HepG2 (cell line): Measurements from ENCODE around the gene F7. TPM values are rescaled to one million over a fixed set of nuclear protein-coding genes. Genes with fewer than 3 reads are reported as not detected.
A peak's percentile ranks its signal among the peaks of the same experiment; 100 is the strongest.

ENCODE experiments used
- AFF4 ChIP-seq: sonication (generic); formaldehyde crosslinking; IDR thresholded peaks from 2 replicates; pipeline ENCODE4 v1.4.0; 2020; ENCODE audit warnings: missing genetic modification reagents
- CBFB ChIP-seq: sonication (generic); formaldehyde crosslinking; IDR thresholded peaks from 2 replicates; pipeline ENCODE4 v1.4.0; 2020; ENCODE audit warnings: missing genetic modification reagents
- CHCHD3 ChIP-seq: sonication (generic); formaldehyde crosslinking; IDR thresholded peaks from 2 replicates; pipeline ENCODE4 v1.8.0; 2022; ENCODE audit warnings: mild to moderate bottlenecking, missing genetic modification reagents, moderate library complexity
- EEA1 ChIP-seq: sonication (generic); formaldehyde crosslinking; IDR thresholded peaks from 2 replicates; pipeline ENCODE4 v1.5.1; 2020; ENCODE audit warnings: mild to moderate bottlenecking, missing genetic modification reagents, borderline replicate concordance
- FOXP1 ChIP-seq, 2 experiments: fragments of 450-650 bp in 1 of 2; IDR thresholded peaks; 2 replicates each; pipeline ENCODE4 v1.6.1; 2017 to 2018; ENCODE audit warnings: antibody characterized with exemption in 1 of 2
- FOXP4 ChIP-seq: sonication (generic); formaldehyde crosslinking; IDR thresholded peaks from 2 replicates; pipeline ENCODE4 v1.4.0; 2020; ENCODE audit warnings: missing genetic modification reagents
- GPN1 ChIP-seq: sonication (generic); formaldehyde crosslinking; IDR thresholded peaks from 2 replicates; pipeline ENCODE4 v1.5.1; 2020; ENCODE audit warnings: missing genetic modification reagents, borderline replicate concordance
- HBP1 ChIP-seq: IDR thresholded peaks from 2 replicates; pipeline ENCODE4 v1.6.1; 2016; ENCODE audit warnings: low read depth, control low read depth
- KDM3A ChIP-seq: IDR thresholded peaks from 2 replicates; pipeline ENCODE4 v1.6.1; 2018; ENCODE audit warnings: low read depth, missing compliant biosample characterization
- MTA1 ChIP-seq: sonication (generic); formaldehyde crosslinking; IDR thresholded peaks from 2 replicates; pipeline ENCODE4 v1.4.0; 2020; ENCODE audit warnings: missing genetic modification reagents, mild to moderate bottlenecking, borderline replicate concordance
- POLR2G ChIP-seq: fragments of 200-400 bp; formaldehyde crosslinking; IDR thresholded peaks from 2 replicates; pipeline ENCODE4 v1.6.1; 2018; ENCODE audit warnings: mild to moderate bottlenecking, low read depth, low read length, moderate library complexity
- SMAD1 ChIP-seq: sonication (generic); formaldehyde crosslinking; IDR thresholded peaks from 2 replicates; pipeline ENCODE4 v1.4.0; 2020; ENCODE audit warnings: missing genetic modification reagents, low read depth, mild to moderate bottlenecking, borderline replicate concordance
- ZBTB2 ChIP-seq: sonication (generic); formaldehyde crosslinking; IDR thresholded peaks from 2 replicates; pipeline ENCODE4 v1.8.0; 2022; ENCODE audit warnings: low read depth, missing genetic modification reagents
- ZKSCAN8 ChIP-seq: IDR thresholded peaks from 2 replicates; pipeline ENCODE4 v1.6.1; 2016; ENCODE audit warnings: borderline replicate concordance, missing genetic modification reagents, missing compliant biosample characterization
- ZNF207 ChIP-seq: fragments of 450-650 bp; IDR thresholded peaks from 2 replicates; pipeline ENCODE4 v1.6.1; 2016; ENCODE audit warnings: antibody characterized with exemption, borderline replicate concordance
- ZNF276 ChIP-seq: sonication (generic); formaldehyde crosslinking; IDR thresholded peaks from 2 replicates; pipeline ENCODE4 v1.4.0; 2020; ENCODE audit warnings: mild to moderate bottlenecking, low read depth, missing genetic modification reagents
- ZNF746 ChIP-seq: sonication (generic); formaldehyde crosslinking; IDR thresholded peaks from 2 replicates; pipeline ENCODE4 v1.8.0; 2022; ENCODE audit warnings: mild to moderate bottlenecking, missing genetic modification reagents
- ZSCAN31 ChIP-seq: sonication (generic); formaldehyde crosslinking; IDR thresholded peaks from 2 replicates; pipeline ENCODE4 v1.5.0; 2020; ENCODE audit warnings: low read depth, mild to moderate bottlenecking, missing genetic modification reagents
- polyA plus RNA-seq, 8 experiments: library from polyadenylated mRNA; depleted of rRNA in 3 of 8; stranded (reverse) in 7 of 8; unstranded in 1 of 8; fragments of >200 nt; fragmentation: Illumina TruSeq in 4 of 8; extraction: Trizol in 4 of 8; gene quantifications; 2 replicates each; pipeline versions ENCODE4 v1.2.1 to v1.2.3, GENCODE V29; 2011 to 2016; ENCODE audit warnings: low read depth in 4 of 8, missing spikeins in 1 of 8, mixed read lengths in 1 of 8; ENCODE audit not compliant: insufficient read depth in 1 of 8
- total RNA-seq, 5 experiments: library from RNA; depleted of rRNA; stranded (reverse); fragments of >200 nt; fragmentation: Illumina TruSeq; extraction: Trizol; gene quantifications; 2 replicates each; pipeline ENCODE4 v1.2.3, GENCODE V29; 2016; ENCODE audit warnings: low read depth in 1 of 5

Gene F7
- total and polyA plus RNA-seq, 2 of the 13 experiments (the other 11 are each of a cell fraction or from before 2014, with no cell fraction given): 12.6 to 26.5 TPM

- no peak for TF ChIP-seq ZBTB2
- TF ChIP-seq ZKSCAN8 (CRISPR knock-in tag): peak; percentile 64; the same call in 1 of the 2 replicates
- peak; percentile 85 for TF ChIP-seq ZSCAN31 (CRISPR knock-in tag)
- TF ChIP-seq ZNF746 (CRISPR knock-in tag): peak; percentile 83; the same call in 1 of the 2 replicates
- TF ChIP-seq AFF4 (CRISPR knock-in tag): no peak
- TF ChIP-seq HBP1 (CRISPR knock-in tag): peak; percentile 70; the same call in 1 of the 2 replicates
- TF ChIP-seq CBFB: 0 out of 2 replicates have a peak, but pooled peaks have one; percentile 50
- TF ChIP-seq CHCHD3 (CRISPR knock-in tag): no peak
- TF ChIP-seq KDM3A (CRISPR knock-in tag): no peak
- TF ChIP-seq SMAD1 (CRISPR knock-in tag): no peak
- peak; percentile 65 for TF ChIP-seq FOXP1 (IDR thresholded peaks at IDR 0.05)
- peak; percentile 99 for TF ChIP-seq FOXP1 (CRISPR knock-in tag; IDR thresholded peaks at IDR 0.05)
- TF ChIP-seq GPN1 (CRISPR knock-in tag): no peak
- TF ChIP-seq ZNF207: no peak
- no peak; the same call in 1 of the 2 replicates for TF ChIP-seq ZNF276 (CRISPR knock-in tag)
- TF ChIP-seq EEA1 (CRISPR knock-in tag): no peak
- peak; percentile 78 for TF ChIP-seq MTA1 (CRISPR knock-in tag)
- TF ChIP-seq POLR2G: peak; percentile 74
- peak; percentile 100 for TF ChIP-seq FOXP4 (CRISPR knock-in tag)
Observed at GRCh38 chr13:113138792-113139551, 33.4 kb downstream of the F7 start (continued).
